ENCODE measurements around the gene CLEC4G.
"Not testable (repeated sequence)": the region's sequence is repeated elsewhere in the genome, so short reads cannot be mapped to it uniquely, and the experiment has no call there.

Gene CLEC4G

GRCh38 chr19:7746306-7746705 is 14.4 kb upstream of the CLEC4G start:
- DNase-seq (ENCODE audit: low read depth), result not testable (repeated sequence)

GRCh38 chr19:7744871-7745650 is 13.2 kb upstream of the CLEC4G start:
- no peak for DNase-seq (ENCODE audit: low read depth)

DNA sequence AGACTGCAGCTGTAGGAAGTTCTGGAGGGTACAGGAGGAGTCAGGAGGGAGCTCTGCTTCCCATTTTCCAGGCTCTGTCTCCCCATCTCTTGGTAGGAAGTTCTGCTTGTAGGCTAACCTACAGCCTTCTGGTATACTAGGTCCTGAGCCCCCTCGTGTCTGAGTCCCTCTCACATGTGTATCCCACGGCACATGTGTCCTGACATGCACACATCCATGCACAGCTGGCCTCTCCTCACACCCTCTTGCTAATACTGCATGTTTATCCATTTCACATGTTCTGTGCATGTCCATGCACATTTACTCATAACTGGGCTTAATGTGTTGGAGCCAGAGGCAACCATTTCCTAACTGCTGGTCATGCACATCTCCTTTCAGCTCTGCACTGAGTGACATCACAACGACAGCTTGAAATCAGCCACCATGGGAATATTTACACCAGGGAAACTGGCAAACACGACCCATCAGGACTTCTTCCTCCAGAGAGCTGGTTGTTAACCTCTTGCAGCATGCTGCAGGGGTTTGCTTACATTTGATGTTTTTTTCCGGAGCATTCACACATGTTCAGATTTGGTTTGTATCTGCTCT is 12.4 kb upstream of the CLEC4G start:
- DNase-seq (ENCODE audit: low read depth), result no peak

DNA sequence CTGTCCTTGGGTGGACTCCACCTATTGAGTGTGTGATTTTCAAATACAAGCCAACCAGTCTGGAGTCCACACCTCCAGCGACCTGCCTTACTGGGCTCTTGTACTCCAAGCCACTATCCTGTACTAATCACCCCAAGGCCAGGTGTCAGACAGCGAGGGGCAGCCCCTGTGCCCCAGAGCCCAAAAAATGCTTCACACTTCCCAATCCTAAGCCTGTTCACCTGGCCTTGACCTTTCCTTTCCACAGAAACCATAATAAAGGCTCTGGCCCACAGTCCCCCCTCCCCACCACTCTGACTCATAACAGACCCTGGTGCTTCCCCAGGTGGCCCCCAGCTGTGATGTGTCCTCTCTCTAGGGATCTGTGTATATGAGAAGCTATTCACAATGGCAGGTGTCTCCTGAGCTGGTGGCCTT is 11.5 kb upstream of the CLEC4G start:
- DNase-seq (ENCODE audit: low read depth), result no peak

GRCh38 chr19:7742991-7743390 is 11.1 kb upstream of the CLEC4G start:
- no peak for DNase-seq (ENCODE audit: low read depth)

GRCh38 chr19:7742575-7742974 is 10.7 kb upstream of the CLEC4G start:
- no peak for DNase-seq (ENCODE audit: low read depth)

DNA sequence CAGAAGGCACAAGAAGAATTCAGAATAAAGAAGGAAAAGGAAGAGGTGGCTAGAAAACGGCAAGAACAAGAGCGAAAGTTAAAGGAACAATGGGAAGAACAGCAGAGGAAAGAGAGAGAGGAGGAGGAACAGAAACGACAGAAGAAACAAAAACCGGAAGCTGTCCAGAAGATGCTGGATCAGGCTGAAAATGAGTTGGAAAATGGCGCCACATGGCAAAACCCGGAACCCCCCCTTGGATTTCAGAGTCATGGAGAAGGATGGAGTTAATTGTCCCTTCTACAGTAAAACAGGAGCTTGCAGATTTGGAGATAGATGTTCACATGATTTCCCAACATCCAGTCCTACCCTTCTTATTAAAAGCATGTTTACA is 8.8 kb upstream of the CLEC4G start:
- no peak for DNase-seq (ENCODE audit: low read depth)

- DNase-seq (ENCODE audit: low read depth), result no peak
Measured at GRCh38 chr19:7739801-7740681, 8.1 kb upstream of the CLEC4G start.

GRCh38 chr19:7739211-7739755 is 7.4 kb upstream of the CLEC4G start:
- no peak for DNase-seq (ENCODE audit: low read depth)

DNA sequence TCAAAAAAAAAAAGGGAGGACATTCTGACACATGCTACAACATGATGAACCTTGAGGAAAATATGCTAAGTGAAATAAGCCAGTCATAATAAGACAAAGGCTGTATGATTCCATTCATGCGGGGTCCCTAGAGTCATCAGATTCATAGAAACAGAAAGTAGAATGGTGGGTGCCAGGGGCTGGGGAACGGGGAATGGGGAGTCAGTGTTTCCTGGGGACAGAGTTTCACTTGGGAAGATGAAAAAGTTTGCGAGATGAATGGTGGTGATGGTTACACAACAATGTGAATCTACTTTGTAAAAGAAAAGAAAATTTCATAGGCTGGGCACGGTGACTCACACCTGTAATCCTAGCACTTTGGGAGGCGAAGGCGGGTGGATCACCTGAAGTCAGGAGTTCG is 6.1 kb upstream of the CLEC4G start:
- no peak for DNase-seq (ENCODE audit: low read depth)

DNA sequence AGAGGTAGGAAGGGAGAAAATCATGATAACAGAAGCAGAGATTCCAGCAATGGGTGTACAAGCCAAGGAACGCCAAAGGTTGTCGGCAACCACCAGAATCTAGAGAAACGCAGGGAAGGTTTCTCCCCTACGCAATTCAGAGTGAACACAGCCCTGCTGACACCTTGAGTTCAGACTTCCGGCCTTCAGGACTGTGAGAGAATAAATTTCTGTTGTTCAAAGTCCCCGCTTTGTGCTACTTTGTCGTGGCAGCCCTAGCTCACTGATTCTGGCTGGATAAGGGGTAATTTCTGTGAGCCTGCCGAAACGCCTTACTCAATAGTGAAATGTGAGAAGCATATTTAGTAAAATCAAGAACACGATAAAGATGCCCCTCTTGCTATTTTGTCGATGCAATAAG is 5.3 kb upstream of the CLEC4G start:
- no peak for DNase-seq (ENCODE audit: low read depth)

- DNase-seq (ENCODE audit: low read depth), result no peak
Measured at GRCh38 chr19:7736148-7736547, 4.2 kb upstream of the CLEC4G start.

DNA sequence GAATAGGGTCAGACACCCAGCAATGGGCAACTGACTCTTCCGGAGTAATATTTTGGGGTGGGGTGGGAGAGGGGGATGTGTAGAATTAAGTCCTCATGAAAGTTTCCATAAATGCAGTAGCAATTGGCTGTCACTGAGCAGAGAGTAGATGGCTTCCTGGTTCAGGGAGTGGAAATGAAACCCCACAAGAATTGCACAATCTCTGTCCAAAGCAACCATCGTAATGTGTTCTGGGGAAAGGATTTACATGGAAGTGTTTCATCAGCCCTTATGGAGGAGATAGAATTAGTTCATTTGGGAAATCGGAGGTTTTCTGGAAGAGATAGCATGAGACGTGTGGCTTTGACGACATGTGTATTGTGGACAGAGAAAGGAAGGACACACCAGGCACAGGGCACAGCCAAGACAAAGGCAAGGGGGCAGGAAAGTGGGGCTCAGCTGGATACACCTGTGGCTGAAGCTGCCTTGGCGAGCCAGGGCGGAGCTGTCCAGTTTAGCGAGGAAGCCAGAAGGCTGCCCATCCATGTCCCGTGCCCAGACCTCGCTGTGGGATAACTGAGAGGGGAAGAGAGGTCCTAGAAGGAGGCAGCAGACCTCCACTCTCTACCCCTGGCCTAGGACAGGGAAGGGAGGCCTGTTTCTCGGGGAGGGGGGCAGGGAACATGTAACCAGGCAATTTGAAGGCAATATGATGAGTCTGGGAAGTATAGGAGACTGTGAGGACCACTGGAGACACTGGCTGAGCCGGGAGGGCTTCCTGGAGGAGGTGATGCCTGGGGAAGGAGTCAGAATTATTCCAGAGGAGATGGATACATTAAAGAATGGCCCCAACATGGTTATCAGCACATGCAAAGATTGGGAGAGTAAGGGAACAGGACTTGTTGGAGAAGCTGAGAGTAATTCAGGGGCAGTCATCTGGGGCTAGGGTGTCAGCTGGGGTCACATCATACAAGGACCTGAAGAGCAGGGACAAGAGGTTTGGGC is 2.6 kb upstream of the CLEC4G start:
- no peak for DNase-seq (ENCODE audit: low read depth)

DNA sequence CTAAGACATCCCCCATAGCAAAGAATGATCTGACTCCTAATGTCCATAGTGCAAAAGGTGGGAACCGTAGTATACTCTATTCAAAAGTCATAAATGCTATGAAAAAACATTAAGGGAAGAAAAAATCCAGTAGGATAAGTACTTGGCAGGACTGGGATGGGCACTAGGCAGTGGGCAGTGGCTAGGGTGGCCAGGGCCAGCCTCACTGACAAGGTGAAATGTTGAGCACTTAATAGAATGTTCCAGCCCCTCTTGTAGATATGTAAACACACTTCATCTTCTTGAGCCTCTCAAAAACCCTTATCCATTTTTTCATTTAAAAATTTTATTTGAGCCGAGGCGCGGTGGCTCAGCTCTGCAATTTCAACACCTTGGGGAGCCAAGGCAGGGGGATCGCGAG is 1.5 kb upstream of the CLEC4G start:
- DNase-seq (ENCODE audit: low read depth), result no peak

GRCh38 chr19:7731615-7732014 is 295 bp downstream of the CLEC4G start:
- no peak for DNase-seq (ENCODE audit: low read depth)

DNA sequence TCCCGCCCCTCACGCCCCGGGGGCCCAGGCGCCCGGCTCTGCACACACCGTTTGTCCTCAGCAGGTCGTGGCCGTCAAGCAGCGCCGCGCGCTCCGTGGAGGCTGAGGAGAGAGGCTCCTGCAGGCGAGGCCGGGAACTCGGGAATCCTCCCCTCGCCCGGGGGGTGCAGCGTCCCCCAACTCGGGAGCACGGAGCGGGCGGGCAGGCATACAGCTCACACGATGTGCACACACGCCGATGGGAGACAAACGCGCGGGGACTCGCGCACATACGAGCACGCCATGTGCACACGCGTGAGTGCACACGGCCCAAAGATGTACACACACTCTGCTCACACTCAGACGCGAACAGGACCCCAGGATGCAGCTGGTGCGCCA is 703 bp downstream of the CLEC4G start:
- no peak for DNase-seq (ENCODE audit: low read depth)

DNA sequence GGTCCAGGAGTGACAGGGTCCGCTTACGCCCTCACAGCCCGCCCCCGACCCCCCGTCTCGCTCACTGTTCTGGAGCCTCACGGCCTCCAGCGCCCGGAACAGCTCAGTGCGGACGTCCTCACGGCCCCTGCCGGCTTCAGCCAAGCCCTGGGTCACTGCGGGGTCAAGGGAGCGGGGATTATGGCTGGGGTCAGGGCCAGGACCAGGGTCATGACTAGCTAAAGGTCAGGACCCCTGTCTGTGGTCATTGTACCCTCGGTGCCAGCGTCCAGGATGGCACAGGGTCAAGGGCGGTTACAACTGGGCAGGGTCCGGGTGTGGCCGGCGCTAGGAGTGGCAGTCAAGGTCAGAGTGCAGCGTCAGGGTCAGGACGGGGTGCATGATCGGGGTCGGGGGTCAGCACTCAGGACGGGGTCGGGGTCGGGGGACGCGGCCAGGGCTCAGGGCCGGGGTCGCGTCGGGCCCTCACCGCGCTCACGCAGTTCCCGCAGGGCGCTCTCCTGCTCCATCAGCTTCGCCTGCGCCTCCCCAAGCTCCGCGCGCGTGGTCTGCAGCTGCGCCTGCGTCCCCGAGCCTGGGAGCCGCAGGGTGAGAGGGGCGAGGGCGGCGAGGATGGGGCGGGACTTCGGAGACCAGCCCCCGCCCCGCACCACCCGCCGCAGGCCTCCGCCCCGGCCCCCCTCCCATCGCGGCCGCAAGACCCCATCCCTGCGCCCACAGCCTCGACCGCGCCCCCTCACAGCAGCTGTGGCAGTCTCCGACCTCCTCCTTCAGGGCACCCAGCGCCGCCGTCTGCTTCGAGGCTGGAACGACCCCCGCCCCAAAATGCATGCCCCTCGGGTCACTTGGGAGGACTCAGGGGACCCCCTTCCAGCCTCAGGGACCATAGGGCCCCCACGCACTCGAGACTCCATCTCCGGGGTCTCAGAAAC is 1.4 kb downstream of the CLEC4G start:
- DNase-seq (ENCODE audit: low read depth), result no peak

- DNase-seq (ENCODE audit: low read depth), result no peak
Measured at GRCh38 chr19:7729831-7730285, 2.1 kb downstream of the CLEC4G start.

GRCh38 chr19:7729211-7729610 is 2.7 kb downstream of the CLEC4G start:
- no peak for DNase-seq (ENCODE audit: low read depth)

DNA sequence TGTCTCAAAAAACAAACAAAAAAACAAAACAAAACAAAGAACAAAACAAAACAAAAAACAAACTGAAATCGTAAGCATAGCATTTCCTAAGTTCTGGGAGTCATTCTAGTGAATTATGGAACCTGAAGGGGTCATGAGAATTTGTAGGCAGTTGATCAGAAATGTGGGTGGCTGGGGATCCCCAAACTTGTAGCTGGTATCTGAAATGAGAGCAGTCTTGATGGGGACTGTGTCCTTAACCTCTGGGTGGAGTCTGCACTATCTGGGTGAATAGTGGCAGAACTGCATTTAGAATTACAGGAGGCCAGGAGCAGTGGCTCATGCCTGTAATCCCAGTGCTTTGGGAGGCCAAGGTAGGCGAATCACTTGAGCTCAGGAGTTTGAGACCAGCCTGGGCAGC is 6.1 kb downstream of the CLEC4G start:
- DNase-seq (ENCODE audit: low read depth), result no peak

Data from HS-27A (cell line).